Measurements from ENCODE around the gene DDAH1.

DNA sequence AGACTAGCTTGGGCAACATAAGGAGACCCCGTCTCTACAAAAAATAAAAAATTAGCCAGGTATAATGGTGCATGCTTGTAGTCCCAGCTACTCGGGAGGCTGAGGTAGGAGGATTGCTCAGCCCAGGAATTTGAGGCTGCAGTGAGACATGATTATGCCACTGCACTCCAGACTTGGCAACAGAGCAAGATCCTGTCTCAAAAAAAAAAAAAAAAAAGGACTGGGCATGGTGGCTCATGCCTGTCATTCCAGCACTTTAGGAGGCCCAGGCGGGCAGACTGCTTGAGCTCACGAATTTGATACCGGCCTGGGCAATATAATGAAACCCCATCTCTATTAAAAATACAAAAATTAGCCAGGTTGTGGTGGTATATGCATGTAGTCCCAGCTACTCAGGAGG is 141.2 kb downstream of the DDAH1 start:
- TF ChIP-seq EZH2phosphoT487 (IDR thresholded peaks at IDR 0.05; ENCODE audit: borderline replicate concordance) (no peak), CTCF (conservative IDR thresholded peaks at IDR 0.05; ENCODE audit: low read length) (no peak)
